ENCODE results near the gene IL12RB1.

The IL12RB1 gene

GRCh38 chr19:18120127-18120526 lies 33.4 kb upstream of the IL12RB1 start:
- no peak for TF ChIP-seq TARDBP (IDR thresholded peaks at IDR 0.05)
- no peak for TF ChIP-seq FOXA1 (IDR thresholded peaks at IDR 0.05)
- TF ChIP-seq ELF4 (IDR thresholded peaks at IDR 0.05): no peak
- TF ChIP-seq SUZ12 (IDR thresholded peaks at IDR 0.05): no peak
- no peak for TF ChIP-seq ZNF384 (IDR thresholded peaks at IDR 0.05)
- no peak for TF ChIP-seq CTBP1 (IDR thresholded peaks at IDR 0.05; ENCODE audit: borderline replicate concordance)
- no peak for TF ChIP-seq LEF1 (IDR thresholded peaks at IDR 0.05; ENCODE audit: borderline replicate concordance)
- no peak for TF ChIP-seq FOXM1 (IDR thresholded peaks at IDR 0.05; ENCODE audit: borderline replicate concordance)
- no peak for TF ChIP-seq NFRKB (IDR thresholded peaks at IDR 0.05)
- no peak for TF ChIP-seq HDGF (IDR thresholded peaks at IDR 0.05; ENCODE audit: borderline replicate concordance)
- no peak for TF ChIP-seq L3MBTL2 (conservative IDR thresholded peaks at IDR 0.05)
- no peak for TF ChIP-seq BHLHE40 (IDR thresholded peaks at IDR 0.05; ENCODE audit: borderline replicate concordance)
- ChIA-PET POLR2A (no interaction called here), CTCF (no interaction called here)
- no peak for DNase-seq (ENCODE audit: extremely low spot score)

- ChIA-PET POLR2A (interaction anchor here (1.3 kb wide), 1 partner anchor 33 kb away, joined by 5 read pairs; the partner anchor contains the start of gene PIK3R2), CTCF (no interaction called here)
These were observed 33.0 kb upstream of the IL12RB1 start for GRCh38 chr19:18119717-18120105.

DNA sequence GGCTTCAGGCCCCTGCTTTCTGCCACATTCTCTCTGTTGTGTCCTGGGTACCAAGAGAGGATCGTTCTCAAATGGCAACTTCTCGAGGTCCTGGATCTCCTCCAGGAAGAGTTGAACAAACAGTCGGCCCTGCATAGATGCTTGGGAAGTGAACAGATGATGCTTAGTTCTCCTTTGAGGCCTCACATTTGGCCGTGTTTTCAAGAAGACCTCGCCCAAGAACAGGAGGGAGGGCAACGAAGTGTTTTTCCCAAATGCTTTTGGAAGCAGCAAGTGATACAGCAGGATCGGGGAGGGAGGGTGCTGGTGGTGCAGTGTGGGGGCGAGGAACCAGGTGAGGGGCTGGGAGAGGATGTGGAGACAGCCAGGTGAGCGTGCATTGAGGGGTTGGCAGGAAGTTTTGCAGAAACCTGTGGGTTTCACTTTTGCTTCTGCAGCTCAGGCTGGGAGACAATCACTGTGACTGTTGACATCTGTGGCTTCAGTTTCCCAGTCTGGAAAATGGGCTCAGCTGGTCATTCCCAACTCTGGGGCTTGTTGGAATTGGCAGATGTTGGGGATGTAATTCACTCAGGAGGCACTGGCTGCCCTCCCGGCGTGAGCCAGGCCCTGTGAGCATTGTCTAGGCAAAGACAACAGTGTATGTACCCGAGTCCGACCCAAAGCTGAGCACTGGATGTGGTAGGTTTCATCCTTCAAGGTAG lies 32.4 kb upstream of the IL12RB1 start:
- POLR2A ChIA-PET: interaction anchor here (0.7 to 1.7 kb wide), 4 partner anchors 22 to 39 kb away, joined by 3 to 5 read pairs (median 4); partner anchors contain the start of gene PIK3R2
- CTCF ChIA-PET: interaction anchor here (1.0 kb wide), 1 partner anchor 160 kb away, joined by 3 read pairs; no protein-coding TSS in a partner anchor
- DNase-seq (ENCODE audit: extremely low spot score): no peak
- TF ChIP-seq SUZ12 (IDR thresholded peaks at IDR 0.05): no peak
- TF ChIP-seq FOXM1 (IDR thresholded peaks at IDR 0.05; ENCODE audit: borderline replicate concordance): no peak
- no peak for TF ChIP-seq ZNF384 (IDR thresholded peaks at IDR 0.05)

More at GRCh38 chr19:18119717-18120105, 33.0 kb upstream of the IL12RB1 start:
- TF ChIP-seq TARDBP (IDR thresholded peaks at IDR 0.05) (no peak), NFRKB (IDR thresholded peaks at IDR 0.05) (no peak), LEF1 (IDR thresholded peaks at IDR 0.05; ENCODE audit: borderline replicate concordance) (no peak), FOXA1 (IDR thresholded peaks at IDR 0.05) (no peak), SP1 (IDR thresholded peaks at IDR 0.05) (no peak), CTBP1 (IDR thresholded peaks at IDR 0.05; ENCODE audit: borderline replicate concordance) (no peak), FOXM1 (IDR thresholded peaks at IDR 0.05; ENCODE audit: borderline replicate concordance) (no peak), HDGF (IDR thresholded peaks at IDR 0.05; ENCODE audit: borderline replicate concordance) (no peak), BHLHE40 (IDR thresholded peaks at IDR 0.05; ENCODE audit: borderline replicate concordance) (no peak), L3MBTL2 (conservative IDR thresholded peaks at IDR 0.05) (no peak), ZNF384 (IDR thresholded peaks at IDR 0.05) (no peak), FOXK2 (IDR thresholded peaks at IDR 0.05) (no peak), SUZ12 (IDR thresholded peaks at IDR 0.05) (no peak), ELF4 (IDR thresholded peaks at IDR 0.05) (no peak), ARNT (IDR thresholded peaks at IDR 0.05) (no peak)
- TF ChIP-seq, protein P1, sequence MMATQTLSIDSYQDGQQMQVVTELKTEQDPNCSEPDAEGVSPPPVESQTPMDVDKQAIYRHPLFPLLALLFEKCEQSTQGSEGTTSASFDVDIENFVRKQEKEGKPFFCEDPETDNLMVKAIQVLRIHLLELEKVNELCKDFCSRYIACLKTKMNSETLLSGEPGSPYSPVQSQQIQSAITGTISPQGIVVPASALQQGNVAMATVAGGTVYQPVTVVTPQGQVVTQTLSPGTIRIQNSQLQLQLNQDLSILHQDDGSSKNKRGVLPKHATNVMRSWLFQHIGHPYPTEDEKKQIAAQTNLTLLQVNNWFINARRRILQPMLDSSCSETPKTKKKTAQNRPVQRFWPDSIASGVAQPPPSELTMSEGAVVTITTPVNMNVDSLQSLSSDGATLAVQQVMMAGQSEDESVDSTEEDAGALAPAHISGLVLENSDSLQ (IDR thresholded peaks at IDR 0.05): no peak
- no peak for DNase-seq (ENCODE audit: extremely low spot score)

DNA sequence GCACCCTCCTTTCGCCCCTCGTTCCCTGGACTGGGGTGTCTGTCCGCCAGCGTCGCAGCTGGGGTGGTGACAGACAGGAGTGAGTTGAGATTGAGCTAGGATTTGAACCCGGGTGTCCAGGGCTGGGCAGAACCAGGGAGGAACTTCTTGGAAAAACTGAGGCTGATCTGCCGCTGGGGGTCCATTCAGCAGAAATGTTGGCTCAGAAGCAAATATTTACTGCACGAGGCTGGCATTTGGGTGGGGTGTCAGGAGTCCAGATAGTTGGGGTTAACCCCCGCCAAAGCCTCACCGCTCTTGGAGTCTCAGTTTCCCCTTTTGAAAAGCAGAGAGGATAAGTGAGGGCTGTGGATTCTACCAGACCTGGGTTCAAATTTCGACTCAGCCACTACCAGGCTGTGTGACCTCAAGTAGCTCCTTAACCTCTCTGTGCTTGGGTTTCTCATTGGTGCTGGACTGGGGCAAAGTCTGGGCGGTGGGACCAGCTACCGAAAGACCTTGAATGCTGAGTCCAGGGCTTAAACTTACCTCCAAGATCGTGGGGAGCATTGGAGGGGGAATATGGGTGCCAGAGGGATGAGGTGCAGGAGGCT lies 31.8 kb upstream of the IL12RB1 start:
- ChIA-PET CTCF (interaction anchor here (1.0 kb wide), 2 partner anchors 74 to 161 kb away, joined by 3 read pairs; no protein-coding TSS in a partner anchor), POLR2A (interaction anchor here (0.7 to 1.7 kb wide), 4 partner anchors 23 to 39 kb away, joined by 3 to 5 read pairs (median 4); partner anchors contain the start of gene PIK3R2)
- TF ChIP-seq, protein P1 (IDR thresholded peaks at IDR 0.05): no peak
- TF ChIP-seq FOXM1 (IDR thresholded peaks at IDR 0.05; ENCODE audit: borderline replicate concordance) (no peak), BHLHE40 (IDR thresholded peaks at IDR 0.05; ENCODE audit: borderline replicate concordance) (no peak), FOXK2 (IDR thresholded peaks at IDR 0.05) (no peak), LEF1 (IDR thresholded peaks at IDR 0.05; ENCODE audit: borderline replicate concordance) (no peak), SP1 (IDR thresholded peaks at IDR 0.05) (no peak), L3MBTL2 (conservative IDR thresholded peaks at IDR 0.05) (no peak), ZNF384 (IDR thresholded peaks at IDR 0.05) (no peak), CTBP1 (IDR thresholded peaks at IDR 0.05; ENCODE audit: borderline replicate concordance) (no peak), HDGF (IDR thresholded peaks at IDR 0.05; ENCODE audit: borderline replicate concordance) (no peak), TARDBP (IDR thresholded peaks at IDR 0.05) (no peak)
- DNase-seq (ENCODE audit: extremely low spot score): no peak

DNA sequence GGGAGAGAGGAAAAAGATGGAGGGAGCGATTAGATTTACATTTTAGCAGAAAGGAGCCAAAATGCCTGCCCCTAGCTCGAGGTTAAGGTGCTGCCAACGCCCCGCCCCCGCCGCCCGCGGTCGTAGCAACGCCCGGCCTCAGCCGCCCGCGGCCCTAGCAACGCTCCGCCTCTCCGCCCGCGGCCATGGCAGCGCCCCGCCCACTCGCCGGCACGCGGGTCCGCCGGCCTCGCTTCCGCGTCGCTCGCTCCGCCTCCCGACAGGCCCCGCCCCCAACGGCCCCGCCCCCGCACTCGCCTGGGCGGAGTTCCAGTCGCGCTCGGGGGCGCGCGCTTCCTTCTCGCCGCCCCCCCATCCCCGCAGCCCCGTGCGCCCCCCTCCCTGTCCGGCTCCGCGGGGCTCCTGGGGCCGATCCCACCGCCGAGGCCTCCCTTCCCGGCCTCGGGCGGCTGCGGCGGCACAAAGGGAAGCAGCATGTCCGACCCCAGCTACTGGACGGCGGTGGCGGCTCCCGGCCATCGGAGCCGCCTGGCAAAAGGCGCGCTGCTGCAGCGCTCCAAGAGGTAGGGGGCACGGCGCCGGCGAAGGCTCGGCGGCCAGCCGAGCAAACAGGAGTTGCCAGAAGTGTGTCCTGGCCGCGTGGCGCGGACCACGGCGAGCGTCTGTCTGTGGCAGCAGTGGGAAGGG lies 31.1 kb upstream of the IL12RB1 start:
- peak; percentile 100 for DNase-seq (ENCODE audit: extremely low spot score)
- TF ChIP-seq L3MBTL2 (conservative IDR thresholded peaks at IDR 0.05) (peak; percentile 83), NFRKB (IDR thresholded peaks at IDR 0.05) (no peak)
- CTCF ChIA-PET: interaction anchor here (0.6 to 1.0 kb wide), 4 partner anchors 8 to 257 kb away, joined by 3 read pairs; no protein-coding TSS in a partner anchor
- POLR2A ChIA-PET: interaction anchor here (0.7 to 1.7 kb wide), 3 partner anchors 24 to 40 kb away, joined by 3 to 4 read pairs (median 3); no protein-coding TSS in a partner anchor

GRCh38 chr19:18117364-18117691 lies 30.6 kb upstream of the IL12RB1 start:
- no peak for DNase-seq (ENCODE audit: extremely low spot score)
- TF ChIP-seq ARNT (IDR thresholded peaks at IDR 0.05) (no peak), LEF1 (IDR thresholded peaks at IDR 0.05; ENCODE audit: borderline replicate concordance) (no peak), TARDBP (IDR thresholded peaks at IDR 0.05) (no peak), L3MBTL2 (conservative IDR thresholded peaks at IDR 0.05) (no peak), NFRKB (IDR thresholded peaks at IDR 0.05) (no peak), CTBP1 (IDR thresholded peaks at IDR 0.05; ENCODE audit: borderline replicate concordance) (no peak), ELF4 (IDR thresholded peaks at IDR 0.05) (no peak), HDGF (IDR thresholded peaks at IDR 0.05; ENCODE audit: borderline replicate concordance) (no peak), SP1 (IDR thresholded peaks at IDR 0.05) (no peak), SUZ12 (IDR thresholded peaks at IDR 0.05) (no peak), FOXK2 (IDR thresholded peaks at IDR 0.05) (no peak), FOXA1 (IDR thresholded peaks at IDR 0.05) (no peak), FOXM1 (IDR thresholded peaks at IDR 0.05; ENCODE audit: borderline replicate concordance) (no peak), BHLHE40 (IDR thresholded peaks at IDR 0.05; ENCODE audit: borderline replicate concordance) (no peak), ZNF384 (IDR thresholded peaks at IDR 0.05) (no peak)
- TF ChIP-seq, protein P1 (IDR thresholded peaks at IDR 0.05): no peak
- ChIA-PET POLR2A (interaction anchor here (1.7 kb wide), 1 partner anchor 38 kb away, joined by 4 read pairs; no protein-coding TSS in a partner anchor), CTCF (interaction anchor here (0.6 kb wide), 2 partner anchors 8 to 257 kb away, joined by 3 read pairs; no protein-coding TSS in a partner anchor)

Measured in HEK293T (cell line).